SH-SY5Y (cell line): ENCODE results near the gene ID2.

Experiments
- GATA2 ChIP-seq: IDR thresholded peaks from 2 replicates; pipeline ENCODE4 v1.6.1; 2011; ENCODE audit warnings: mild to moderate bottlenecking, low read depth, low read length
- GATA3 ChIP-seq: IDR thresholded peaks from 2 replicates; pipeline ENCODE4 v1.6.1; 2011; ENCODE audit warnings: low read depth, mild to moderate bottlenecking, low read length, moderate library complexity

GRCh38 chr2:8709611-8710010, 27.8 kb downstream of the ID2 start:
- TF ChIP-seq GATA3 (no peak), GATA2 (no peak)
